A549 (cell line): ENCODE measurements around the gene PLCH2.

Experiments
- EP300 ChIP-seq, 2 experiments: fragments of >200 bp; sonication (Bioruptor Twin); formaldehyde crosslinking; IDR thresholded peaks; 2 replicates in 1 of 2; 3 replicates in 1 of 2; pipeline ENCODE4 v1.6.1; 2016 to 2017
- HDAC2 ChIP-seq: fragments of 200-600 bp; sonication (generic); IDR thresholded peaks from 2 replicates; pipeline ENCODE4 v1.6.1; 2016
- PHF8 ChIP-seq: fragments of 200-600 bp; sonication (generic); IDR thresholded peaks from 2 replicates; pipeline ENCODE4 v1.6.1; 2016; ENCODE audit warnings: low read depth, mild to moderate bottlenecking, antibody characterized with exemption, moderate library complexity, borderline replicate concordance
- TF ChIP-seq, protein P1 (sequence below): fragments of >200 bp; sonication (Bioruptor Twin); formaldehyde crosslinking; IDR thresholded peaks from 3 replicates; pipeline ENCODE4 v1.5.1; 2016

DNA sequence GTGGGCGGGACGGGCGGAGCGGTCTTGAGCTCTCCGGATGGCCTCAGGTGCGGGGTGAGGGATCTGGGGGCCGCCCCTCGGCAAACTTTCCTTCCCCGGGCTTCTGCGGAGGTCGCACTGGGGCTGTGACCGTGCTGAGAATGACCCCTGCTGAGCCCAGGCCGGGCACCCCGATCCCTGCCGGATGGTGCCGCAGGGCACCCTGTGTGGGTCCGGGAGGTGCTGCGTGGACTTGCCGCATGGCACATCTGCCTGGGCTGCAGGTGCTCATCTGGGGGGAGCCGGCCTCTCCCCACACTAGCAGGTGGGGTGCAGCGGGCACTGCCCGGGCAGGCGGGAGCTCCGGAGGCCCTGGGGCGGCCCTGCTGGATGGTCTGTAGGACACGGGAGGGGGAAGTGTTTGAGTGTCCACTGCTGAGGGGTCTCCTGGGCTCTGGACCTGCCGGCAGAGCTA lies 31.9 kb upstream of the PLCH2 start:
- TF ChIP-seq EP300 (IDR thresholded peaks at IDR 0.05) (no peak), HDAC2 (no peak), PHF8 (no peak)
- TF ChIP-seq, protein P1, sequence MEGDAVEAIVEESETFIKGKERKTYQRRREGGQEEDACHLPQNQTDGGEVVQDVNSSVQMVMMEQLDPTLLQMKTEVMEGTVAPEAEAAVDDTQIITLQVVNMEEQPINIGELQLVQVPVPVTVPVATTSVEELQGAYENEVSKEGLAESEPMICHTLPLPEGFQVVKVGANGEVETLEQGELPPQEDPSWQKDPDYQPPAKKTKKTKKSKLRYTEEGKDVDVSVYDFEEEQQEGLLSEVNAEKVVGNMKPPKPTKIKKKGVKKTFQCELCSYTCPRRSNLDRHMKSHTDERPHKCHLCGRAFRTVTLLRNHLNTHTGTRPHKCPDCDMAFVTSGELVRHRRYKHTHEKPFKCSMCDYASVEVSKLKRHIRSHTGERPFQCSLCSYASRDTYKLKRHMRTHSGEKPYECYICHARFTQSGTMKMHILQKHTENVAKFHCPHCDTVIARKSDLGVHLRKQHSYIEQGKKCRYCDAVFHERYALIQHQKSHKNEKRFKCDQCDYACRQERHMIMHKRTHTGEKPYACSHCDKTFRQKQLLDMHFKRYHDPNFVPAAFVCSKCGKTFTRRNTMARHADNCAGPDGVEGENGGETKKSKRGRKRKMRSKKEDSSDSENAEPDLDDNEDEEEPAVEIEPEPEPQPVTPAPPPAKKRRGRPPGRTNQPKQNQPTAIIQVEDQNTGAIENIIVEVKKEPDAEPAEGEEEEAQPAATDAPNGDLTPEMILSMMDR = 0 out of 3 replicates have a peak, but pooled peaks have one; percentile 1
